SK-N-SH treated with all-trans-retinoic acid at 6 μM for 48 hours (cell line): ENCODE data around the gene LRP2.

Source experiments
- ATAC-seq: fragments of 200-7000 bp; cut with Tn5 transposase; 3 replicates; pipeline ENCODE4 v1.9.1; 2020; ENCODE audit warnings: mild to moderate bottlenecking, moderate library complexity
- ARNTL ChIP-seq: fragments of 450-650 bp; formaldehyde crosslinking; IDR thresholded peaks from 2 replicates; pipeline ENCODE4 v1.5.0; 2020; ENCODE audit warnings: low read depth, mild to moderate bottlenecking, moderate library complexity, borderline replicate concordance
- BACH2 ChIP-seq: fragments of 250-450 bp; sonication (Bioruptor Pico); IDR thresholded peaks from 2 replicates; pipeline ENCODE4 v1.9.0; 2021; ENCODE audit warnings: mild to moderate bottlenecking, borderline replicate concordance
- CREB5 ChIP-seq: fragments of 250-450 bp; sonication (Bioruptor Pico); IDR thresholded peaks from 2 replicates; pipeline ENCODE4 v1.5.1; 2020; ENCODE audit warnings: low read depth, mild to moderate bottlenecking, moderate library complexity
- CSDC2 ChIP-seq: fragments of 250-450 bp; sonication (Bioruptor Pico); IDR thresholded peaks from 2 replicates; pipeline ENCODE4 v1.5.0; 2020; ENCODE audit warnings: mild to moderate bottlenecking, moderate library complexity
- CSRNP3 ChIP-seq: fragments of 250-450 bp; sonication (Bioruptor Pico); IDR thresholded peaks from 2 replicates; pipeline ENCODE4 v1.5.1; 2021; ENCODE audit warnings: mild to moderate bottlenecking, moderate library complexity
- ESRRG ChIP-seq: fragments of 250-450 bp; sonication (Bioruptor Pico); IDR thresholded peaks from 2 replicates; pipeline ENCODE4 v1.6.1; 2021; ENCODE audit warnings: mild to moderate bottlenecking
- GLIS3 ChIP-seq: fragments of 250-450 bp; sonication (Bioruptor Pico); IDR thresholded peaks from 2 replicates; pipeline ENCODE4 v1.5.0; 2020; ENCODE audit warnings: mild to moderate bottlenecking, moderate library complexity
- ISL1 ChIP-seq: fragments of 250-450 bp; sonication (Bioruptor Pico); IDR thresholded peaks from 2 replicates; pipeline ENCODE4 v2.1.2; 2022; ENCODE audit warnings: mild to moderate bottlenecking, moderate library complexity
- OSR1 ChIP-seq: fragments of 250-450 bp; sonication (Bioruptor Pico); IDR thresholded peaks from 2 replicates; pipeline ENCODE4 v1.8.0; 2022; ENCODE audit warnings: moderate library complexity, mild to moderate bottlenecking, inconsistent platforms
- PATZ1 ChIP-seq: fragments of 250-450 bp; sonication (Bioruptor Pico); IDR thresholded peaks from 2 replicates; pipeline ENCODE4 v1.8.0; 2020; ENCODE audit warnings: mild to moderate bottlenecking, moderate library complexity, borderline replicate concordance
- POU6F1 ChIP-seq: fragments of 250-450 bp; sonication (Bioruptor Pico); IDR thresholded peaks from 2 replicates; pipeline ENCODE4 v1.8.0; 2021; ENCODE audit warnings: low read depth, mild to moderate bottlenecking, moderate library complexity, borderline replicate concordance
- PPARA ChIP-seq: fragments of 250-450 bp; sonication (Bioruptor Pico); IDR thresholded peaks from 2 replicates; pipeline ENCODE4 v1.5.0; 2020; ENCODE audit warnings: mild to moderate bottlenecking, borderline replicate concordance
- RARB ChIP-seq: fragments of 250-450 bp; sonication (Bioruptor Pico); IDR thresholded peaks from 2 replicates; pipeline ENCODE4 v1.8.0; 2021; ENCODE audit warnings: mild to moderate bottlenecking, moderate library complexity
- SNAI2 ChIP-seq: fragments of 250-450 bp; sonication (Bioruptor Pico); IDR thresholded peaks from 2 replicates; pipeline ENCODE4 v1.5.0; 2020; ENCODE audit warnings: mild to moderate bottlenecking, moderate library complexity
- TOX ChIP-seq: fragments of 250-450 bp; sonication (Bioruptor Pico); IDR thresholded peaks from 2 replicates; pipeline ENCODE4 v1.8.0; 2021; ENCODE audit warnings: mild to moderate bottlenecking, moderate library complexity, borderline replicate concordance
- ZC3H10 ChIP-seq: fragments of 250-450 bp; sonication (Bioruptor Pico); IDR thresholded peaks from 2 replicates; pipeline ENCODE4 v1.5.1; 2021; ENCODE audit warnings: mild to moderate bottlenecking, moderate library complexity
- ZFP3 ChIP-seq: fragments of 250-450 bp; sonication (Bioruptor Pico); IDR thresholded peaks from 2 replicates; pipeline ENCODE4 v1.5.0; 2020; ENCODE audit warnings: mild to moderate bottlenecking, moderate library complexity
- ZFP30 ChIP-seq: fragments of 450-650 bp; formaldehyde crosslinking; IDR thresholded peaks from 2 replicates; pipeline ENCODE4 v1.5.0; 2022; ENCODE audit warnings: mild to moderate bottlenecking, moderate library complexity
- ZNF70 ChIP-seq: fragments of 450-650 bp; formaldehyde crosslinking; IDR thresholded peaks from 2 replicates; pipeline ENCODE4 v1.5.0; 2020; ENCODE audit warnings: mild to moderate bottlenecking, moderate library complexity
- ZNF8 ChIP-seq: fragments of 450-650 bp; formaldehyde crosslinking; IDR thresholded peaks from 2 replicates; pipeline ENCODE4 v1.5.0; 2020; ENCODE audit warnings: mild to moderate bottlenecking, moderate library complexity

The LRP2 gene

GRCh38 chr2:169108099-169108884 is 254.0 kb downstream of the LRP2 start (continued):
- no peak for TF ChIP-seq ARNTL (CRISPR knock-in tag)

- ATAC-seq: no peak
- TF ChIP-seq GLIS3: no peak
- no peak for TF ChIP-seq RARB (CRISPR knock-in tag)
- TF ChIP-seq OSR1 (CRISPR knock-in tag): no peak
- TF ChIP-seq ZNF8 (CRISPR knock-in tag): no peak
- no peak for TF ChIP-seq SNAI2 (CRISPR knock-in tag)
- no peak for TF ChIP-seq ISL1
- no peak for TF ChIP-seq ZFP30 (CRISPR knock-in tag)
- no peak for TF ChIP-seq ZNF70 (CRISPR knock-in tag)
- no peak for TF ChIP-seq POU6F1 (CRISPR knock-in tag)
- no peak for TF ChIP-seq TOX (CRISPR knock-in tag)
- no peak for TF ChIP-seq PPARA (CRISPR knock-in tag)
- no peak for TF ChIP-seq CSDC2 (CRISPR knock-in tag)
- TF ChIP-seq ARNTL (CRISPR knock-in tag): no peak
- TF ChIP-seq ZC3H10 (CRISPR knock-in tag): no peak
- TF ChIP-seq ZFP3 (CRISPR knock-in tag): no peak
These were observed 254.7 kb downstream of the LRP2 start for GRCh38 chr2:169107645-169108044.

GRCh38 chr2:169106563-169107545 is 255.5 kb downstream of the LRP2 start:
- no peak for TF ChIP-seq ESRRG
- TF ChIP-seq GLIS3: no peak
- no peak for ATAC-seq

GRCh38 chr2:169106134-169106533 is 256.2 kb downstream of the LRP2 start:
- no peak for ATAC-seq
- no peak for TF ChIP-seq BACH2 (CRISPR knock-in tag)
- TF ChIP-seq ISL1: no peak
- no peak for TF ChIP-seq ESRRG
- no peak for TF ChIP-seq GLIS3
- no peak for TF ChIP-seq PATZ1 (CRISPR knock-in tag)

GRCh38 chr2:169105476-169105875 is 256.9 kb downstream of the LRP2 start:
- no peak for ATAC-seq
- TF ChIP-seq CREB5 (CRISPR knock-in tag) (no peak), CSDC2 (CRISPR knock-in tag) (no peak), ZNF8 (CRISPR knock-in tag) (no peak), ZNF70 (CRISPR knock-in tag) (no peak)
- TF ChIP-seq, all 23 proteins: peak for 0

GRCh38 chr2:169104848-169105247 is 257.5 kb downstream of the LRP2 start:
- TF ChIP-seq CSDC2 (CRISPR knock-in tag): no peak
- no peak for TF ChIP-seq CSRNP3 (CRISPR knock-in tag)
- no peak for TF ChIP-seq RARB (CRISPR knock-in tag)
- no peak for TF ChIP-seq PATZ1 (CRISPR knock-in tag)
- TF ChIP-seq ESRRG: no peak
- no peak for TF ChIP-seq ARNTL (CRISPR knock-in tag)
- TF ChIP-seq ZC3H10 (CRISPR knock-in tag): no peak
- no peak for TF ChIP-seq ZFP30 (CRISPR knock-in tag)
- TF ChIP-seq, all 23 proteins: peak for 0
- ATAC-seq: no peak
